Stomach (tissue), 9 donors: ENCODE measurements around the gene MMP28. TPM values are rescaled to one million over a fixed set of nuclear protein-coding genes. Genes with fewer than 3 reads are reported as not detected.

Source experiments
- DNase-seq, 2 donors: peaks; one replicate each; pipeline versions ENCODE4 v3.0.0 to v3.0.0-alpha.2; 2013 to 2019
- H3K27ac ChIP-seq, 5 donors: fragments of 200-600 bp in 4 of 5; sonication (generic) in 4 of 5; one replicate each; pipeline ENCODE4 v1.5.1; 2013 to 2019; ENCODE audit warnings: mild to moderate bottlenecking in 1 of 5, moderate library complexity in 1 of 5
- H3K27me3 ChIP-seq, 3 donors: fragments of 200-600 bp; sonication (generic); one replicate each; pipeline ENCODE4 v1.5.1; 2017 to 2019; ENCODE audit warnings: mixed run types in 1 of 3
- H3K36me3 ChIP-seq, 4 donors: fragments of 200-600 bp; sonication (generic); 1 replicate in 3 of 4; 2 replicates in 1 of 4; pipeline ENCODE4 v1.5.1; 2016 to 2019
- H3K4me1 ChIP-seq, 4 donors: fragments of 200-600 bp; sonication (generic); one replicate each; pipeline ENCODE4 v1.5.1; 2016 to 2019
- H3K4me3 ChIP-seq, 4 donors: fragments of 200-600 bp; sonication (generic) in 3 of 4; one replicate each; pipeline ENCODE4 v1.5.1; 2016 to 2019; ENCODE audit warnings: mild to moderate bottlenecking in 1 of 4
- H3K9me3 ChIP-seq, 4 donors: fragments of 200-600 bp; sonication (generic); one replicate each; pipeline ENCODE4 v1.5.1; 2016 to 2019
- EP300 ChIP-seq: sonication (generic); formaldehyde crosslinking; IDR thresholded peaks from one replicate; pipeline ENCODE4 v1.6.1; 2017; ENCODE audit warnings: antibody characterized with exemption
- POLR2A ChIP-seq, 4 donors: fragments of 450-650 bp; IDR thresholded peaks; one replicate each; pipeline ENCODE4 v1.6.1; 2016; ENCODE audit warnings: antibody characterized with exemption in 4 of 4, control low read depth in 2 of 4, mild to moderate bottlenecking in 1 of 4, moderate library complexity in 1 of 4
- POLR2AphosphoS5 ChIP-seq, 3 donors: sonication (generic); formaldehyde crosslinking; IDR thresholded peaks; one replicate each; pipeline ENCODE4 v1.6.1; 2016; ENCODE audit warnings: antibody characterized with exemption in 3 of 3
- WGBS, 5 donors: extraction: QIAGEN DNeasy Blood & Tissue Kit in 3 of 5; methylation state at CpG; one replicate each; pipeline versions ENCODE4 v1.1.5 to v1.1.7; 2013 to 2018; 5-methylcytosine and 5-hydroxymethylcytosine counted together
- intact Hi-C: fragments of 100-400 bp; cut with DNase I; formaldehyde crosslinking; loops from one replicate; pipeline ENCODE4 v1.15.1; 2023; ENCODE audit warnings: low total_unique reads
- polyA plus RNA-seq, 3 donors: library from polyadenylated mRNA; stranded (reverse); fragments of 200-250 nt; gene quantifications; one replicate each; pipeline ENCODE4 v1.2.3, GENCODE V29; 2013
- total RNA-seq, 5 donors: library from RNA; depleted of rRNA; stranded (reverse); fragments of >200 nt; gene quantifications; one replicate each; pipeline versions ENCODE4 v1.1.0 to v1.2.3, GENCODE V29; 2014 to 2016
- TF ChIP-seq, protein P1 (sequence below), 7 experiments: fragments of 450-650 bp in 4 of 7; fragments of 200-600 bp in 3 of 7; sonication (generic) in 3 of 7; IDR thresholded peaks; one replicate each; pipeline ENCODE4 v1.5.1; 2016 to 2019; ENCODE audit warnings: antibody characterized with exemption in 7 of 7, control low read depth in 2 of 7, mild to moderate bottlenecking in 1 of 7
- donor health status: healthy with polysubstance abuse.
- donor health status: Bipolar disorder and iron deficiency.
- donor health status: healthy.

Gene MMP28
- total and polyA plus RNA-seq, 8 donors: 2.2 to 75.0 (median 19.6) TPM

- peak; percentile 81 to 89 for DNase-seq
- Histone ChIP-seq H3K27ac (peak overlapping the region in 2 of 5 donors; percentile 38 to 46), H3K9me3 (no peaks in the 10 kb centered on the region), H3K4me3 (no peak overlapping the region), H3K36me3 (no peaks in the 10 kb centered on the region), H3K27me3 (peaks cover 0 to 37% (median 4%) of the 10 kb centered on the region in 3 donors), H3K4me1 (peaks cover 21 to 66% (median 44%) of the 10 kb centered on the region in 4 donors)
- no peak for TF ChIP-seq POLR2A (IDR thresholded peaks at IDR 0.05)
- no peak for TF ChIP-seq EP300
- peak in 2 of 3 donors; percentile 12 to 44 for TF ChIP-seq POLR2AphosphoS5 (IDR thresholded peaks at IDR 0.05)
- TF ChIP-seq, protein P1, sequence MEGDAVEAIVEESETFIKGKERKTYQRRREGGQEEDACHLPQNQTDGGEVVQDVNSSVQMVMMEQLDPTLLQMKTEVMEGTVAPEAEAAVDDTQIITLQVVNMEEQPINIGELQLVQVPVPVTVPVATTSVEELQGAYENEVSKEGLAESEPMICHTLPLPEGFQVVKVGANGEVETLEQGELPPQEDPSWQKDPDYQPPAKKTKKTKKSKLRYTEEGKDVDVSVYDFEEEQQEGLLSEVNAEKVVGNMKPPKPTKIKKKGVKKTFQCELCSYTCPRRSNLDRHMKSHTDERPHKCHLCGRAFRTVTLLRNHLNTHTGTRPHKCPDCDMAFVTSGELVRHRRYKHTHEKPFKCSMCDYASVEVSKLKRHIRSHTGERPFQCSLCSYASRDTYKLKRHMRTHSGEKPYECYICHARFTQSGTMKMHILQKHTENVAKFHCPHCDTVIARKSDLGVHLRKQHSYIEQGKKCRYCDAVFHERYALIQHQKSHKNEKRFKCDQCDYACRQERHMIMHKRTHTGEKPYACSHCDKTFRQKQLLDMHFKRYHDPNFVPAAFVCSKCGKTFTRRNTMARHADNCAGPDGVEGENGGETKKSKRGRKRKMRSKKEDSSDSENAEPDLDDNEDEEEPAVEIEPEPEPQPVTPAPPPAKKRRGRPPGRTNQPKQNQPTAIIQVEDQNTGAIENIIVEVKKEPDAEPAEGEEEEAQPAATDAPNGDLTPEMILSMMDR (IDR thresholded peaks at IDR 0.05): no peak
- intact Hi-C loops: no loop called here
Measured at GRCh38 chr17:35799942-35800341, 4.5 kb upstream of the MMP28 start.

GRCh38 chr17:35797918-35798317 is 2.5 kb upstream of the MMP28 start:
- Histone ChIP-seq H3K36me3 (no peaks in the 10 kb centered on the region), H3K9me3 (no peaks in the 10 kb centered on the region), H3K27me3 (peaks cover 0 to 55% (median 7%) of the 10 kb centered on the region in 3 donors), H3K4me3 (no peak overlapping the region), H3K4me1 (peaks cover 26 to 75% (median 51%) of the 10 kb centered on the region in 4 donors), H3K27ac (no peak overlapping the region)
- DNase-seq: no peak
- intact Hi-C loops: no loop called here
- TF ChIP-seq EP300 (no peak), POLR2A (IDR thresholded peaks at IDR 0.05) (no peak), POLR2AphosphoS5 (IDR thresholded peaks at IDR 0.05) (no peak)
- TF ChIP-seq, protein P1 (IDR thresholded peaks at IDR 0.05): no peak
- WGBS, 5 donors: 61 to 81% (median 67%) methylated on average over 5 of the region's 5 CpGs

DNA sequence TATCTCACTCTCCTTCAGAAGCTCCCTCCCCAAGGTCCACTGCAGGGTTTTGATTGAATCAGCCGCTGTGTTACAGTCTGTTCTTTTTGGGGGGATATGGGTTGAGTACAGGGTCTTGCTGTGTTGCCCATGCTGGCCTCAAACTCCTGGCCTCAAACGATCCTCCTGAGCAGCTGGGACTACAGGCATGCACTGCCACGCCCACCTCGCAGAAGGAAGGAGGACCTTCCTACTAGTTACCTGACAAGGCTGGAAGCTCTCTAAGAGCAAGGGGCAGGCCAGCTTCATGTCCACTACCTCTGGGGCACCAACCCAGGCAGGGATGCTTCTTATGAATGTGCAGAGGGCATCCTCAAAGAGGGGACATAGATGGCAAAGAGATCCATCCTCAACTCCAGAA is 1.9 kb upstream of the MMP28 start:
- intact Hi-C loops: no loop called here
- no peak for TF ChIP-seq POLR2AphosphoS5 (IDR thresholded peaks at IDR 0.05)
- no peak for TF ChIP-seq EP300
- TF ChIP-seq, protein P1 (IDR thresholded peaks at IDR 0.05): no peak
- no peak for TF ChIP-seq POLR2A (IDR thresholded peaks at IDR 0.05)
- Histone ChIP-seq H3K36me3 (no peaks in the 10 kb centered on the region), H3K27me3 (peaks cover 0 to 55% (median 7%) of the 10 kb centered on the region in 3 donors), H3K4me1 (peaks cover 26 to 76% (median 51%) of the 10 kb centered on the region in 4 donors), H3K9me3 (no peaks in the 10 kb centered on the region), H3K27ac (no peak overlapping the region), H3K4me3 (no peak overlapping the region)
- no peak for DNase-seq
- 36 to 67% (median 51%) methylated on average over 4 of the region's 4 CpGs for WGBS, 5 donors

GRCh38 chr17:35796942-35797341 is 1.5 kb upstream of the MMP28 start:
- H3K27me3 ChIP-seq: peaks cover 0 to 55% (median 7%) of the 10 kb centered on the region in 3 donors
- H3K9me3 ChIP-seq: no peaks in the 10 kb centered on the region
- no peaks in the 10 kb centered on the region for H3K36me3 ChIP-seq
- WGBS, 5 donors: 85 to 100% (median 93%) methylated on average over 1 of the region's 1 CpG
- TF ChIP-seq, protein P1 (IDR thresholded peaks at IDR 0.05): no peak
- no peak for TF ChIP-seq EP300
- no peak for TF ChIP-seq POLR2A (IDR thresholded peaks at IDR 0.05)
- no peak for TF ChIP-seq POLR2AphosphoS5 (IDR thresholded peaks at IDR 0.05)
- H3K27ac ChIP-seq: no peak overlapping the region
- H3K4me1 ChIP-seq: peaks cover 23 to 72% (median 48%) of the 10 kb centered on the region in 4 donors
- intact Hi-C loops: no loop called here
- DNase-seq: no peak
- no peak overlapping the region for H3K4me3 ChIP-seq
